D721Med (cell line): ENCODE data around the gene RASL10A.

Experiments
- DNase-seq: peaks from one replicate; pipeline ENCODE4 v3.0.0; 2011; ENCODE audit warnings: low spot score; ENCODE audit not compliant: insufficient read length
- FAIRE-seq: peaks from 2 replicates; lab custom pipeline; 2011; peaks lifted over from hg19 to GRCh38; lab: Jason Lieb, UNC
- CTCF ChIP-seq: IDR thresholded peaks from 2 replicates; pipeline ENCODE4 v1.5.1; 2012; ENCODE audit warnings: mild to moderate bottlenecking, control low read depth; ENCODE audit not compliant: insufficient read depth; ENCODE audit errors: missing control alignments

Gene RASL10A

GRCh38 chr22:29328566-29329500 lies 13.3 kb upstream of the RASL10A start:
- no peak for TF ChIP-seq CTCF

GRCh38 chr22:29328055-29328454 lies 12.6 kb upstream of the RASL10A start:
- DNase-seq (no peak), FAIRE-seq (no peak)
- TF ChIP-seq CTCF, result no peak

More at GRCh38 chr22:29328566-29329500, 13.3 kb upstream of the RASL10A start:
- FAIRE-seq, result no peak
- no peak for DNase-seq

GRCh38 chr22:29327089-29327764 lies 11.7 kb upstream of the RASL10A start:
- DNase-seq (no peak), FAIRE-seq (no peak)
- TF ChIP-seq CTCF, result no peak

GRCh38 chr22:29326481-29326880 lies 11.0 kb upstream of the RASL10A start:
- DNase-seq, result no peak
- FAIRE-seq, result no peak
- no peak for TF ChIP-seq CTCF

GRCh38 chr22:29325785-29326315 lies 10.4 kb upstream of the RASL10A start:
- FAIRE-seq (no peak), DNase-seq (no peak)

GRCh38 chr22:29325356-29325755 lies 9.9 kb upstream of the RASL10A start:
- FAIRE-seq, result no peak
- DNase-seq, result no peak
- no peak for TF ChIP-seq CTCF

More at GRCh38 chr22:29325785-29326315, 10.4 kb upstream of the RASL10A start:
- no peak for TF ChIP-seq CTCF
